Astrocyte (in vitro differentiated cells and primary cell): ENCODE results near the gene RAD51B. TPM values are rescaled to one million over a fixed set of nuclear protein-coding genes. Genes with fewer than 3 reads are reported as not detected.

ENCODE experiments used
- DNase-seq: peaks from one replicate; pipeline ENCODE4 v3.0.0-alpha.2; 2010; ENCODE audit warnings: low read depth
- FAIRE-seq: peaks from 2 replicates; lab custom pipeline; 2011; peaks lifted over from hg19 to GRCh38; lab: Jason Lieb, UNC
- H2AFZ ChIP-seq: 2 replicates; pipeline ENCODE4 v1.6.0; 2012; ENCODE audit warnings: low read depth, low read length, inconsistent platforms
- H3K27ac ChIP-seq: 2 replicates; pipeline ENCODE4 v1.5.1; 2011; ENCODE audit warnings: low read depth, low read length, inconsistent platforms
- H3K27me3 ChIP-seq: 2 replicates; pipeline ENCODE4 v1.6.0; 2011; ENCODE audit warnings: low read length, inconsistent platforms; ENCODE audit not compliant: insufficient read depth
- H3K36me3 ChIP-seq: 2 replicates; pipeline ENCODE4 v1.5.1; 2011; ENCODE audit warnings: low read length, inconsistent platforms; ENCODE audit not compliant: insufficient read depth
- H3K4me1 ChIP-seq: 2 replicates; pipeline ENCODE4 v1.5.1; 2011; ENCODE audit warnings: low read length, inconsistent platforms; ENCODE audit not compliant: insufficient read depth
- H3K4me2 ChIP-seq: 2 replicates; pipeline ENCODE4 v1.6.0; 2012; ENCODE audit warnings: low read length, inconsistent platforms
- H3K4me3 ChIP-seq: 2 replicates; pipeline ENCODE4 v1.5.1; 2011; ENCODE audit warnings: low read depth, mild to moderate bottlenecking, low read length, inconsistent platforms; ENCODE audit not compliant: insufficient read depth
- H3K79me2 ChIP-seq: 2 replicates; pipeline ENCODE4 v1.6.0; 2012; ENCODE audit warnings: mild to moderate bottlenecking, low read length, inconsistent platforms; ENCODE audit not compliant: insufficient read depth
- H3K9ac ChIP-seq: 2 replicates; pipeline ENCODE4 v1.6.0; 2012; ENCODE audit warnings: mild to moderate bottlenecking, low read length, inconsistent platforms
- H3K9me3 ChIP-seq: 2 replicates; pipeline ENCODE4 v1.5.1; 2012; ENCODE audit warnings: low read depth, mild to moderate bottlenecking, low read length, inconsistent platforms; ENCODE audit not compliant: insufficient read depth
- H4K20me1 ChIP-seq: 2 replicates; pipeline ENCODE4 v1.6.0; 2012; ENCODE audit warnings: low read length, inconsistent platforms; ENCODE audit not compliant: insufficient read depth
- H3K27ac Mint-ChIP-seq: one replicate; pipeline ENCODE4 v1.8.0; 2021; ENCODE audit warnings: mild to moderate bottlenecking, mixed read lengths; ENCODE audit not compliant: unreplicated experiment
- H3K27me3 Mint-ChIP-seq: one replicate; pipeline ENCODE4 v1.8.0; 2021; ENCODE audit warnings: low read depth, mixed read lengths; ENCODE audit not compliant: unreplicated experiment
- H3K36me3 Mint-ChIP-seq: one replicate; pipeline ENCODE4 v1.8.0; 2021; ENCODE audit warnings: low read depth, mixed read lengths; ENCODE audit not compliant: unreplicated experiment
- H3K4me1 Mint-ChIP-seq: one replicate; pipeline ENCODE4 v1.8.0; 2021; ENCODE audit warnings: low read depth, mixed read lengths; ENCODE audit not compliant: unreplicated experiment
- H3K4me3 Mint-ChIP-seq: one replicate; pipeline ENCODE4 v1.8.0; 2021; ENCODE audit warnings: mild to moderate bottlenecking, moderate library complexity, mixed read lengths; ENCODE audit not compliant: unreplicated experiment
- H3K9me3 Mint-ChIP-seq: one replicate; pipeline ENCODE4 v1.8.0; 2021; ENCODE audit warnings: mild to moderate bottlenecking, mixed read lengths; ENCODE audit not compliant: unreplicated experiment
- EZH2 ChIP-seq: IDR thresholded peaks from 2 replicates; pipeline ENCODE4 v1.6.1; 2012; ENCODE audit warnings: mild to moderate bottlenecking, low read length, inconsistent platforms; ENCODE audit not compliant: insufficient read depth
- total RNA-seq: library from RNA; stranded (reverse); gene quantifications from 2 replicates; pipeline ENCODE4 v1.2.1, GENCODE V29; 2021
- TF ChIP-seq, protein P1 (sequence below): IDR thresholded peaks from 2 replicates; pipeline ENCODE4 v1.5.1; 2011; ENCODE audit warnings: low read depth, mild to moderate bottlenecking, inconsistent platforms, low read length, moderate library complexity; ENCODE audit not compliant: insufficient read depth

RAD51B gene
- total RNA-seq, 1 donor from 2014 or later: 10.8 TPM

DNA sequence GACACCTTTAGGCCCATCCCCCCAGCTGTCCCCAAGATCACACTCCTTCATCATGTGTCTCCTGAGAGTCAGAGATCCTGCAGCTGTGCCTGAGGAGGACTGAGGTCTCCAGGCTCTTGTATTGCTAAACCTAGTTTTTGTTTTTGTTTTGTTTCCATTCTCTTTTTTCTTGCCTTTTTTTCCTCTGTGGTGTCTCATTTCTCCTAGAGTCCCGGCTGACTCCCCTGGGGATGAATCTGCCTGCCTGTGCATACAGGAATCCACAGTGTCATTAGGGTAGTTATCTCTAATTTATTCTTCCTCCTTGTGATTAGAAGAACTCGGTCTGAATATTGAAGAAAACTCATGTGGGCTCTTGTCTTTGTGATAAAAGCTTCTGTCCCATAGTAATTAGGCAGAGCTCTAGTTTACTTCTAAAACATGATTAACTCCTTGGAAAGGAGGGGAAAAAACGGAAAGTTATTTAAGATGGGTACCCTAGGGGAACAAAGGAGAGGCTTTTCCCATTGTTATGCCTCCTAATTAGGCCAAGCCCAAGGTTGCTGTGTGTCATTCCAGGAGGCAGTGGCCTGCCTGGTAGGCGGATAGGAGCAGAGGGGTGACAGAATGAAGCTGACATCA, 630.1 kb downstream of the RAD51B start:
- no peaks in the 10 kb centered on the region for H4K20me1 ChIP-seq
- no peaks in the 10 kb centered on the region for H3K27me3 ChIP-seq
- Mint-ChIP-seq H3K9me3 (peaks cover 2% of the 10 kb centered on the region), H3K4me1 (peaks cover 13% of the 10 kb centered on the region), H3K4me3 (no peak overlapping the region), H3K36me3 (peaks cover 1% of the 10 kb centered on the region), H3K27me3 (no peaks in the 10 kb centered on the region), H3K27ac (no peak overlapping the region)
- H3K4me1 ChIP-seq: peaks cover 7% of the 10 kb centered on the region
- no peaks in the 10 kb centered on the region for H3K36me3 ChIP-seq
- H3K4me3 ChIP-seq: no peak overlapping the region
- TF ChIP-seq, protein P1, sequence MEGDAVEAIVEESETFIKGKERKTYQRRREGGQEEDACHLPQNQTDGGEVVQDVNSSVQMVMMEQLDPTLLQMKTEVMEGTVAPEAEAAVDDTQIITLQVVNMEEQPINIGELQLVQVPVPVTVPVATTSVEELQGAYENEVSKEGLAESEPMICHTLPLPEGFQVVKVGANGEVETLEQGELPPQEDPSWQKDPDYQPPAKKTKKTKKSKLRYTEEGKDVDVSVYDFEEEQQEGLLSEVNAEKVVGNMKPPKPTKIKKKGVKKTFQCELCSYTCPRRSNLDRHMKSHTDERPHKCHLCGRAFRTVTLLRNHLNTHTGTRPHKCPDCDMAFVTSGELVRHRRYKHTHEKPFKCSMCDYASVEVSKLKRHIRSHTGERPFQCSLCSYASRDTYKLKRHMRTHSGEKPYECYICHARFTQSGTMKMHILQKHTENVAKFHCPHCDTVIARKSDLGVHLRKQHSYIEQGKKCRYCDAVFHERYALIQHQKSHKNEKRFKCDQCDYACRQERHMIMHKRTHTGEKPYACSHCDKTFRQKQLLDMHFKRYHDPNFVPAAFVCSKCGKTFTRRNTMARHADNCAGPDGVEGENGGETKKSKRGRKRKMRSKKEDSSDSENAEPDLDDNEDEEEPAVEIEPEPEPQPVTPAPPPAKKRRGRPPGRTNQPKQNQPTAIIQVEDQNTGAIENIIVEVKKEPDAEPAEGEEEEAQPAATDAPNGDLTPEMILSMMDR: no peak
- TF ChIP-seq EZH2: no peak
- DNase-seq: no peak
- H3K9me3 ChIP-seq: no peaks in the 10 kb centered on the region
- H3K27ac ChIP-seq: no peak overlapping the region
- no peak overlapping the region for H3K4me2 ChIP-seq
- H3K79me2 ChIP-seq: no peaks in the 10 kb centered on the region
- H3K9ac ChIP-seq: no peak overlapping the region
- H2AFZ ChIP-seq: no peak overlapping the region
- no peak for FAIRE-seq

DNA sequence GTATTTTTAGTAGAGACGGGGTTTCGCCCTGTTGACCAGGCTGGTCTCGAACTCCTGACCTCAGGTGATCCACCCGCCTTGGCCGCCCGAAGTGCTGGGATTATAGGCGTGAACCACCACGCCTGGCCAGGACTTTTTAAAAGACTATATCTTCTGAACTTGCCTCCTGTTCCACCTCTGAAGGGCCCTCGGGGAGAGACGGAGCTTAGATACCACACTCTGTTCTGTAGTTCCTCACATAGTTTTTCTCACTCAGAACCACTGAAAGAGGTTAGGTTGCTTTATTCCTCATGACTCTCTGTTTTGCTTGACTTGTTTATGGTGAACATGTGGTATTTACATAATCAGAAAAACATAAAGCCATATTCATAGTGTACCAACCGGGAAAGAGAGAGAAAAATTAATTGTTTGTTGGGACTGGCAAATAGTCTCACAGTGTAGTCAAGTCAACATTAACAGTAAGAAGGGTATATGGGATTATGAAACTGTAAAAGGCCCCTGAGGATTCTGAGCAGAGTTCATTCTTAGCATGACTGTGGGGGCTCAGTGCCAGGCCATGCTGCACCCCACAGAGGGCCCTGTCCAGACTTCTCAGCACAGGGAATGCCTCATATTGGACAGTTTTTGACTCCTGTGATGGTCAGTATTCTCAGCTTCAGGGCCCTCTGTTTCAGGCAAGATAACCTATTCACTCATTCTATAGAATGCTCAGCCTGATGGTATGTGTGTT, 631.0 kb downstream of the RAD51B start:
- Histone ChIP-seq H3K27me3 (no peaks in the 10 kb centered on the region), H3K27ac (no peak overlapping the region)
- peaks cover 8% of the 10 kb centered on the region for H3K4me1 Mint-ChIP-seq

More for the DNA sequence above, 631.0 kb downstream of the RAD51B start:
- H3K27ac Mint-ChIP-seq: no peak overlapping the region
- no peak for FAIRE-seq
- H3K4me3 Mint-ChIP-seq: no peak overlapping the region
- no peak overlapping the region for H3K4me2 ChIP-seq
- no peak overlapping the region for H3K4me3 ChIP-seq
- no peak overlapping the region for H2AFZ ChIP-seq
- DNase-seq: no peak
- no peaks in the 10 kb centered on the region for H3K27me3 Mint-ChIP-seq
- TF ChIP-seq EZH2: no peak
- TF ChIP-seq, protein P1: no peak
- no peaks in the 10 kb centered on the region for H3K9me3 ChIP-seq
- H4K20me1 ChIP-seq: no peaks in the 10 kb centered on the region
- no peaks in the 10 kb centered on the region for H3K36me3 ChIP-seq
- no peaks in the 10 kb centered on the region for H3K36me3 Mint-ChIP-seq
- peaks cover 3% of the 10 kb centered on the region for H3K9me3 Mint-ChIP-seq
- H3K79me2 ChIP-seq: no peaks in the 10 kb centered on the region
- H3K9ac ChIP-seq: no peak overlapping the region
- peaks cover 4% of the 10 kb centered on the region for H3K4me1 ChIP-seq
